ENCODE measurements around the gene ZC3H14.

The ZC3H14 gene

GRCh38 chr14:88611878-88612277, 49.0 kb downstream of the ZC3H14 start:
- no peak for DNase-seq

GRCh38 chr14:88612981-88613380, 50.1 kb downstream of the ZC3H14 start:
- no peak for DNase-seq

- no peak for DNase-seq
Measured at GRCh38 chr14:88613552-88614010, 50.7 kb downstream of the ZC3H14 start.

DNA sequence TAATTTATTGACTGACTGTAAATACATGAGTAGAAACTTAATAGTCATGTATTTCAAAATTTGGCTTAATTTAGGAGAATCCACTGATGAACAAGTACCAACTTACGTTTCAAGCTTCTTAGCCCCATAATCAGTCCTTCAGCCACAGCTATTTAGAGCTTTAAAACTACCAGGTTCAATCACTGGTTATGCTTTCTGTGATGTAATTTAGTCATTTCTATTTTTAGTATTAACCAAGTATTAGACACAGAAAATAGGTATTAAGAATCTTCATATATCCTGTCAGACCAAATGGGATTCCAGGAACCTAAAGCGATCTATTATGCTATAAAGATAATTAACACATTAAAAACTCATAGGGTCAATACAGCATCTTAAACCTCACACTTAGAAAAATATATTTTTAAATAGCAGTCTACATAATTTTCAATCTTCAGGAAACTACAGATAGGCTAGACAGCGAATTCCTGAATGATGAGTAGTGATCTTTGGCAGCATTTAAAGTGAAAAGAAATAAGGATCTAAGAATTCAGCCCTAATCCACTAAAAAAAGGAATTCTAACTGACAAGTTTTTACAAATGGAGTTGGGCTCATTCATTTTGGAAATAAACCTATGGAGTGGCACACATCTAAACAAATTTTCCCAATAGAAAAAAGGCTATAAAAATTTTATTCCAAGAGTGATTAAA, 51.5 kb downstream of the ZC3H14 start:
- DNase-seq = no peak

DNA sequence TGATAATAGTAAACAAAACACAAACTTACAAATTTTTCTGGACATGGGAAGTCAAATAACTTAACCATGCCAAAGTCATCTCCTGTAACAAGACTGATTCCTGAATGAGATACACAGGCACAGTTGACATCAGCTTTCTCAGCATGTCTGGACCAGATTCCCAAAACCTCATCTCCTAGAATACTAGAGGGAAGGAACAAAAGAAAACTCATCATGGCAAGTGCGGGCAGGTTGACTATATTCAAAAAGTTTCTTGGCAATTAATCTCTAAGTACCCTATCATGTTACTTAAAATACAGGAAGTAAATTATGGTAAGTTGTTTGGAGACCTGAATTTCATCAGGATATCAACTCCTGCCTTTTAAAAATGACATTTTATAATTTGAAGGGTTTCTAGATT, 53.9 kb downstream of the ZC3H14 start:
- DNase-seq = no peak

DNA sequence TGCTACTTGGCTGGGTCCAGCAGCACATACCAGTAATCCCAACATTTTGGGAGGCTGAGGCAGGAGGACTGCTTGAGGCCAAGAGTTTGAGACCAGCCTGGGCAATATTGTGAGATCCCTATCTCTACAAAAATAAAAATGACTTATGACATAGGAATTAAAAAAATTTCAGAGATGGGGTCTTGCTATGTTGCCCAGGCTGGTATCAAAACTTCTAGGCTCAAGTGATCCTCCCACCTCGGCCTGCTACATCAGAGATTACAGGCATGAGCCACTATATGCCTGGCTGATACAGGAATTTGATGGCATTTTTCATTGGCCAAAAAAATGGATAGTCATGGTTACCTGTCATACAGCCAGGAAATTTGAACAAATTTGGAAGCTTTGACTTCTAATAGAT, 54.6 kb downstream of the ZC3H14 start:
- no peak for DNase-seq

DNA sequence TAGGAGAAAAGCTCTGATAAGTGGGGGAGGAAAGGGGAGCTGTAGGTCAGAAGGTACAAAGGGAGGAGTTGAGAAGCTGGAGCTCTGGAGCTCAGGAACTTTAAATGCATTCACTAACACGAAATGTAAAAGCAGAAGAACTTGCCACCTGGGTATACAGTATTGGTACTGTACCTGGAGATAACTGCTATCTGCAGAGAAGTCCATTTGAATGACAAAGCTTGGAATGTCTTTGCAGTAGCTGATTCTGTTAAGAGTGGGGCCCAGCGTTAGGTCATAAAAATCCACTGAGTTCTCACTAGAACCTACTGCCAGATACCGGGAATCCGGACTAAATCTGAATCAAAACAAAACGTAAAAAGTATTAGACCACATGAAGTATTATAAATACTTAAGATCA, 55.6 kb downstream of the ZC3H14 start:
- DNase-seq = no peak

- DNase-seq = no peak
Measured at GRCh38 chr14:88621100-88621499, 58.3 kb downstream of the ZC3H14 start.

- DNase-seq = no peak
Measured at GRCh38 chr14:88625671-88626070, 62.8 kb downstream of the ZC3H14 start.

DNA sequence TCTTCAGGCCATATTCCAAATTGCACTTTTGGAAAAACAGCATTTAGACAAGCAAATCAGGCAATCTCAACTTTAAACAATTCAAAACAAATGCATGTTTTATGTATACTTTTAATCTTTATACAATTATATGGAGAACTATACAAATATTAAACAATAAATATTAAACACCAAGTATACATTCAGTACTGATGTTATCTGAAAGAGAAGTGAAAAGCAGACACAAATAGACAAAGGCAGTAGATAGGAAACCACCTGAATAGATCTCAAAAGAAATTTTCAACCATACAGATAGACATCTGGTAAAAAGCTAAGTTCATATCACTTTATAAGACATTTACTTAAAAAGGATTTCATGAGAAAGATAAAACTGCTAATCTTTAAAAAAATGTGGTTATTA, 65.2 kb downstream of the ZC3H14 start:
- DNase-seq = no peak

DNA sequence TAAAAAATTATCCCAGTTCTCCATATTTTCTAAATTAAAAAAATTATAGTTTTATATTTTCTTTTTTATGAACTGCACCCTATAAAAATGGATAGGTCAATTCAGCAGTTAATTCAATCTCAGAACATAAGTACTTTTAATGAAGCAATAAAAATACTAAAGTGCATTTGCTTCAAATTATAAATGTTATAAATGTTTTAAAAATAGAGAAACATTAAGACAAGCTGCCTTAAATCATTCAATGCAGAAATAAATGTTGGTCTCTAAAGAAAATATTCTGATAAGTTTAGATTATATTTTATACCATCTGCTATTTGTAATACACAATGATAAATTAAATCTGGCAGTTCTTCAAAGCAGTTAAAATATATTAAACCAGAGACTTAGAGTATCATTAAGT, 65.6 kb downstream of the ZC3H14 start:
- no peak for DNase-seq

DNA sequence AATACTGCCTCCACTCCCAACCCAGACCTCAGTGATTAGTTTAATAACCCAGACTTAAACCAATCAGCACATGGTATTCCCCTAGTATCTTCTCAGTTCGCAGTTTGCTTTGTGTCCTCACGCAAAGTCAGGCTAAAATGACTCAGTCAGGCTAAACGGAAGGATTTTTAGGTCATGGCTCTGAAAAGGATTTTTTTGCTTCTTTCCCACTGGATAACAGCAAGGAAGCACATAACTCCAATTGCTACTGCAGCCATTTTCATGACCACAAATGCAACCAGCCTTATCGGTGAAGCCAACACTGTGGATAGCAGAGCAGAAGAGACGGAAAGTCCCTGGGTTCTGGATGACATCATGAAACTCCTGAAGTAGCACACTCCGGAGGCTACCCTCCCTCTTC, 67.7 kb downstream of the ZC3H14 start:
- no peak for DNase-seq

GRCh38 chr14:88631091-88631490, 68.3 kb downstream of the ZC3H14 start:
- no peak for DNase-seq

- no peak for DNase-seq
Measured at GRCh38 chr14:88632512-88632911, 69.7 kb downstream of the ZC3H14 start.

GRCh38 chr14:88639221-88639620, 76.4 kb downstream of the ZC3H14 start:
- DNase-seq = no peak

- DNase-seq = no peak
Measured at GRCh38 chr14:88660056-88660455, 97.2 kb downstream of the ZC3H14 start.

GRCh38 chr14:88667555-88668273, 104.9 kb downstream of the ZC3H14 start:
- DNase-seq = peak; percentile 8 to 72 (median 22)

DNA sequence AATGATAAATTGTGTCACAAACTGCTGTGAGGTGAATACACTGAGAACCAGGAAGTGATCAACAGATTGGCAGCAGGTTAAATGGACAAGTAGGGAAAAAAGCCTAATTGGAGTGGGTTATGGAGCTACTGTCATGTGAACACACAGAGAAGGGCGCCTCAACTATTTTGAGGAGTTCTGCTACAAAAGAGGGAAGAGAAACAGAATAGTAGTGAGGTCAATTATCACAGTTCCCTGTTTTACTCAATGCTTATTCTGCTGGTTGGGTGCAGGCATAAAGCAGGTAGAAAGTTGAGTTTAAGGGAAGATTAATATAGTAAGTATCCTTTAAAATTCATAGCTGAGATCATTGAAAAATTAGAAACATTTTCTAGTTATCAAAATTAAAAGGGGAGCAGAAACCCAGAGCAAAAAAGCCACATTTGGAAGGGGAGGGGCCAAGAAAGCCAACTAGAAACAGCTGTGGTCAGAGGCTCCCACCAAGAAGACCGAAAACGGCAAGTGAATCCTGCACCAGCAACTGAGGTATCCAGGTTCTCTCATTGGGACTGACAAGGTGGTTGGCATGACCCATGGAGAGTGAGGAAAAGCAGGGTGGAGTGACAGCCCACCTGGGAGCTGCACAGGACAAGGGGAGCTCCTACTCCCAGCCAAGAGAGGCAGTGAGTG, 105.7 kb downstream of the ZC3H14 start:
- DNase-seq = no peak

GRCh38 chr14:88669346-88669745, 106.5 kb downstream of the ZC3H14 start:
- DNase-seq = no peak

Measured in stimulated activated naive CD4-positive, alpha-beta T cell (primary cell).